Endometrial microvascular endothelial cells (primary cell): ENCODE results near the gene SOX5. TPM values are rescaled to one million over a fixed set of nuclear protein-coding genes. Genes with fewer than 3 reads are reported as not detected.

Experiments
- in situ Hi-C: cut with HindIII; loops from 2 replicates; pipeline ENCODE4 v1.10.0; 2017; ENCODE audit warnings: low sequenced_read_pairs, low pct_unique_long_range_greater_than_20kb; ENCODE audit errors: inconsistent ontology term
- total RNA-seq: library from RNA; depleted of rRNA; stranded (reverse); fragments of >200 nt; gene quantifications from one replicate; pipeline ENCODE4 v1.2.3, GENCODE V29; 2015; ENCODE audit errors: inconsistent ontology term

The SOX5 gene
- total RNA-seq, 1 donor from 2014 or later: not detected

- in situ Hi-C loops: no loop called here
Observed at GRCh38 chr12:23585156-23585781, 364.2 kb downstream of the SOX5 start.

GRCh38 chr12:23581913-23582312, 367.6 kb downstream of the SOX5 start:
- in situ Hi-C loops: no loop called here

GRCh38 chr12:23579257-23579656, 370.2 kb downstream of the SOX5 start:
- in situ Hi-C loops: no loop called here

- in situ Hi-C loops: no loop called here
Observed at GRCh38 chr12:23576372-23576771, 373.1 kb downstream of the SOX5 start.

GRCh38 chr12:23569356-23569755, 380.1 kb downstream of the SOX5 start:
- in situ Hi-C loops: no loop called here

GRCh38 chr12:23566133-23566532, 383.3 kb downstream of the SOX5 start:
- in situ Hi-C loops: no loop called here

- in situ Hi-C loops: no loop called here
Observed at GRCh38 chr12:23564451-23565152, 384.9 kb downstream of the SOX5 start.

- in situ Hi-C loops: no loop called here
Observed at GRCh38 chr12:23561364-23562345, 387.8 kb downstream of the SOX5 start.

- in situ Hi-C loops: no loop called here
Observed at GRCh38 chr12:23560611-23561010, 388.9 kb downstream of the SOX5 start.

- in situ Hi-C loops: no loop called here
Observed at GRCh38 chr12:23559268-23559753, 390.2 kb downstream of the SOX5 start.

- in situ Hi-C loops: no loop called here
Observed at GRCh38 chr12:23556661-23557060, 392.8 kb downstream of the SOX5 start.

- in situ Hi-C loops: no loop called here
Observed at GRCh38 chr12:23555825-23556207, 393.7 kb downstream of the SOX5 start.

- in situ Hi-C loops: no loop called here
Observed at GRCh38 chr12:23555180-23555824, 394.2 kb downstream of the SOX5 start.

GRCh38 chr12:23552417-23552816, 397.1 kb downstream of the SOX5 start:
- in situ Hi-C loops: no loop called here

- in situ Hi-C loops: no loop called here
Observed at GRCh38 chr12:23550753-23551152, 398.7 kb downstream of the SOX5 start.

GRCh38 chr12:23548742-23549141, 400.7 kb downstream of the SOX5 start:
- in situ Hi-C loops: no loop called here

- in situ Hi-C loops: no loop called here
Observed at GRCh38 chr12:23546756-23547155, 402.7 kb downstream of the SOX5 start.

- in situ Hi-C loops: no loop called here
Observed at GRCh38 chr12:23543767-23544166, 405.7 kb downstream of the SOX5 start.

GRCh38 chr12:23542187-23542586, 407.3 kb downstream of the SOX5 start:
- in situ Hi-C loops: no loop called here
